Activated gamma-delta T cell (primary cell): ENCODE data around the gene KLHL3.

Experiments used
- DNase-seq: peaks from one replicate; lab custom pipeline; 2025; lab: John Stamatoyannopoulos, UW

The KLHL3 gene

DNA sequence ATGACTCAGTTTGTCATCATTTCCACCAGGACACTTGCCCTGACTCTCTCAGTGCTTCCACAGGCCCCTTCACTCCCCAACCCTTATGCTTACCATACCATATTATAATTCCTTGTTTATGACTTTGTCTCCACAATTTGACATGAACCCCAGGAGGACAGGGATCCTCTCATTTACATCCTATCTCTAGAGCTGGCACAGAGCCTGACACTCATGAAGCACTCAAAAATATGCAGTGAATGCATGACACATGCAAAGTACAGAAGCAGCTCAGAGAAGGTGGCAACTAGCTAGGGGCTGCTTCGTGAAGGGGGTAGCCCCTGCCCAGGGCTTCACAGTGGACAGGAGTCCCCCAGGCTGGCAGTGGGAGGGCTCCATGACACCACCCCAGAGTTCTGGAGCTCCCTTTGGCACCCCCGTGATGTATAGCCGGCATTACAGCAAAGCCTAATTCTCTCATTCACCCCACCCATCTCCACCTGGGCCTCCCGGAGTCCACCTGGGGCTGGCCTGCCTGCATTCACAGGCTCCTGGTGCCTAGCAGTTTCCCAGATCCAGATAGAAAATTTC is 124.8 kb downstream of the KLHL3 start:
- DNase-seq, result no peak

DNA sequence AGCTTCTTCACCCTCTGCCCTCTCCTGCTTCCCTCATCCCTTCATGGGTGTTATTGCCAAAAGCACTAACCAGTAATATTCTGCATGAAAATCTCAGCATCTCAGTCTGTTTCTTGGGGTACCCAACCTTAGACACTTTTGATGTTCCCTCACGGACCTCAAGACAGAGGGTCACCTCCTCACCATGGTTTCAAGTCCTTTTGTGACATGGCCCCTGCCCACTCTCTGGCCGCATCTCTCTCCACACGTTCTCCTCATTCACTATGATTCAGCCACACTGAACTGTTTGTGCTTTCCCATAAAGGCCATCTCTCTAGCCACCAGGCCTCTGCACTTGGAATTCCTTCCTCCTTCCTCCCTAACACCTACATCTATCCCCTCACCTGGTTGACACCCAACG is 125.3 kb downstream of the KLHL3 start:
- no peak for DNase-seq

DNA sequence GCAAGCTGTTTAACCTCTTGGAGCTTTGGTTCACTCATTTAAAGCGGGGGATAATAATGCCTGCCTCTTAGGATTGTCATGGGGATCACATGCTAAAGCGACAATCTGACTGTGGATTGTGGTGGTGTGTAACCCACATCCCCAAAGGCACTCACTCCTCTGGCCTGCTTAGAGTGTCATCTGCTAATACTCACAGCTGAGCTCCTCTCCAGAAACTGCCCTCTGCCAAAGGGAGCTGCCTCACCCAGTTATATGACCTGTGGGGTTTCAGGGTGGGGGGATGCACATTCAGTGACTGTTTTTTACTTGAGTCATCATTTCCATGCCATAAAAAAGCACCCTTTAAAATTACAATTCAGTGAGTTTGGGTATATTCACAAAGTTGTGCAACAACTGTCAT is 126.8 kb downstream of the KLHL3 start:
- no peak for DNase-seq

- DNase-seq, result no peak
These were observed 128.1 kb downstream of the KLHL3 start for GRCh38 chr5:137607771-137608170.

DNA sequence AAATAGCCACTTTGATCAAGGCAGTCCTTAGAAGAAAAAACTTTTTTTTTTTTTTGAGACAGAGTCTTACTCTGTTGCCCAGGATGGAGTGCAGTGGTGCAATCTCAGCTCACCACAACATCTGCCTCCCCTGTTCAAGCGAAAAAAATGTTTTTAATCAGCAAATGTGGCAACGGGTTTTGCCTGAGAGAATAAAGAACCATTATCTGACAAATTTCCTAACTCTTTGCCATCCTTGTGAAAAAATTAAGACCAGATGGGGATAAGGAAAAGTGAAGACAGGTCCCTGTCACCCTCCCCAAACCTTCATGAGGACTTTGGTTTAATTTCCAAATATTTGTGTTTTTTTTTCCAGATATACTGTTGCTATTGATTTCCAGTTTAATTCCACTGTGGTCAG is 129.5 kb downstream of the KLHL3 start:
- DNase-seq, result no peak

- no peak for DNase-seq
These were observed 130.5 kb downstream of the KLHL3 start for GRCh38 chr5:137605411-137605810.

DNA sequence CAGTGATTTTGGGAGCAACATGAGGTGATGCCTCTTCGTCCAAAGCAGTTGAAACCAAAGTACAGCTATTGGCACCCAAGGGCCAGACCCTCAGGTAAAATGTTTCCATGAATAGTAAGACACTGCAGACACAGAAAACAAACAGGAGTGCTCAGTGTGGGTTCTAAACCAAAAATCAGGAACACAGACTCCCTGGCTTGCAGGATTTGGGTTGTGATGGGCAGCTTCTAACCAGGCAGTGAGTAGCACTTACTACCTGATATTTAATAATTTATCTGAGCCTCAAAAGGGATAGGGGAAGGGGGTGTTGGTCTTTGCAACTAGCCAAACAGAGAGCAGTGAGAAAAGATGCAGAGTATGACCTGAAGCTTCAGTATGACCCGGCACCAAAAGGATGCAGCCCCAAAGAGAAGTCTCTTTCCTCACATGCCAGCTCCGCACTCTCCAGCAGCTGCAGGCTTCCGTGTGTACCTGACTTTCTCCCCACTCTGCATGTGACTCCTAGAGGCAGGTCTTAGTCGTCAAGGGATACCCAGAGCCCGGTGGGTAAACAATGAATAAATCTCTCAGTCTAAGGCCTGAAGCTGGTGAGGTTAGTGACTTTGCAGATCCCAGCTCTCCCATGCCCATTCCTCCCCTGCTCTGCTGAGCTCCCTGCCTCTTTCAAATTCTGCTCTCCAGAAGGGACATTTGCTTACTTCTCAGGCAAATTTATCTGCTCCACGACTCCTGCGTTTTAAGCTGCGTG is 131.4 kb downstream of the KLHL3 start:
- no peak for DNase-seq

GRCh38 chr5:137603891-137604290 is 132.0 kb downstream of the KLHL3 start:
- DNase-seq, result no peak

DNA sequence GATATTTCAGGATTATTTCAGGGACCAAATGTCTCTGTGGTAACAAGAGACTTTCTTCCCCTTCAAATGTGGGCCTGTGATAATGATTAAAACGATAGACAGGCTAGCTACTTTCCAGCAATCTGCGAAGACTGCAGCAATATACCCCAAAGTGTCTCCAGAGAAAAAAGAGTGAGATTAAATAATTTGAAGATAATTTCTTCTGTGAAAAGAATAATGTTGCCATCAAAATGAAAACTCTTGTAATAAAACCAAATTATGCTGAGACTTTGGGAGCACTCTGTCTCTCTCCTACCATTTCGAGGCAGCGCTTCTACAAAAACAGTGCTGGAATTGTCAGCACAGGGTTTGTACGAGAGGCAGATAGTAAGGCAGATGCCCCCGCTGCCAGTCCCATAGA is 132.5 kb downstream of the KLHL3 start:
- DNase-seq, result no peak

DNA sequence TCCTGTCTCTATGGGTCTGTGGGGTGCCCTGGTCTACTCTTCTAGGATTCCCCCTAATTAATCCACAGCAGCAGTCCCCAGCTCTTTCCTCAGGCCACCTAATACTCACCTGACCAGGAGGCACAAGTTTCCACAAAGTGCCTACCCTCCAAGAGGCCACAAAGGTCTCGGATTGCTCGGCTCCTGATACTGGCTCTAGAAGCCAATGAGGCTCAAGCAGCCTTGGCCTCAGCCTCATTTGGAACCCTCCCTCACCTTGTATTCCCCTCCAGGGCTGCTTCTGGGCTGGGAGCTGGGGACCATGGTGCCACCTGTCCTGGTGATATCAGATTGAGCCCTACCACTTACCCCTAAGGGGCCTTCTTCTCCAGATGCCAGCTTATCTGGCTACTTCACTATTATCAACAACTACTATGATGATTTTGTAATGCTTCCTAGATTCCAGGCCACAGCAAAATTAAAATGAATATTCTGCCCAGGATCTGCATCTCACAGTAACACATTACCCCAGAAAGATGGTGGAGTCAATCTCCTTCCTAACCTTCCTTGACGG is 133.1 kb downstream of the KLHL3 start:
- DNase-seq, result no peak

- no peak for DNase-seq
These were observed 135.0 kb downstream of the KLHL3 start for GRCh38 chr5:137600721-137601360.

- DNase-seq, result no peak
These were observed 136.4 kb downstream of the KLHL3 start for GRCh38 chr5:137599457-137599856.

DNA sequence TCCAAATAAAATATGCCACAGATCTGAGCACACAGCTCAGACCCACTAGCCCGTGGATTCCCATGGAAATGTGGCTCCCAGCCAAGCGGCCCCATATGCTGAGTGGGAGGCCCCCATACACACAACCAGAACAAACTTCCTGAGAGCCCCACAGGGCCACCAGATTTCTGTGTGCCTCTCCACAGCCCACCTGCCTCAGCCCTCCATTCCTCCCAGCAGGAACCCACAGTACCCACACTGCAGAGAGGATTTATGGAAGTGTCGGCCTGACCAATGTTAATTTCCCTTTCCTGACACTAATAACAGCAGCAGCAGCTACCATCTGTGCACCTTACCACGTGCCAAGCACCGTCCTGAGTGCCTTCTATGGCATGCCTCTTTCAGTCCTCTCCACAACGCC is 137.5 kb downstream of the KLHL3 start:
- no peak for DNase-seq

DNA sequence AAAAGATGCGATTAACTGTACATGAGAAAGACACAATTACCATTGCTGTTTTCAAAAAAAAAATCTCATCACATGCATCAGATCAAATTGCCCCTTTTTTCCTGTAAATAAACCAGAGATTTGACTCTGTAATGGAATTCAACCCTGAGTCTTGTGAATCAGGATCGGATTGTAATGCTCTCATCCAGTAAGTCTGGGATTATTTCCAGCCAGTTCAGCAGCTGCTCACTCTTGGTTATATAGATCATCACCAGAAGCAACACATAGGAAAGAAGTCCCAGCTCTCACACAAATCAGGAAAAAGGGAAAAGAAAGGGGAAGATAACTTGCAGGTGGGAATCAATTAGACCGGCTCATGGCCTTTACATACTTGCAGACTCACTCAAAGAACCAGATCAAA is 138.9 kb downstream of the KLHL3 start:
- DNase-seq, result no peak

DNA sequence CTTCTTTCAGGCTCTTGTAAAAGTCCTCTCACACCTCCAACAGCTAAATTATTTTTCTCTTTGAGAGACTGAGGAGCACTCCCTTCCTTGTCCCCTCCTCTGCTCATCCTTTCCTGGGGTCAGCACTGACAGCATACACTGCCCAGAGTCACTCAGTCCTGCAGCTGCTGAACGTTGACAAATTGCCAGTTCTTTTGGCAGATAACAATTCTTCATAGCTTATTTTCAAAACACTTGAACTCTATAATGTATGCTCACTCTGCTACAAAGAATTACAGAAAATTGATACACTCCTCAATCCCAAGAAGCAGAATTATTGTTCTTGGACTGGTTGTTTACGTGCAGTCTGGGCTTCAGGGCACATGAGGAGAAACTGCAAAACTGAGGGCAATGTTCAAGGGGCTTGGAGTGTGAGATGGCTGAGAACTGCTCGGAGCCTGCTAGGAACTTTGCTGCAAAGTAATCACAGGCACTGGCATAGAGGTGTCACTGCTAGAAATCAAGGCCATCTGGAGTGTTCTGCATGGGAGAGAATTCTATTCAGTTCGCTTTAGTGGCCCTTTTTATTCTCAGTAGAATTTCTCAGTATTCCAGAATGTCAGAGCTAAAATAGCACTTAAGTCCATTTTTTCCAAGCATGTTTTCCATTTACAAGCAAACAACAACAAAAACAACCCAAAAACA is 140.4 kb downstream of the KLHL3 start:
- DNase-seq, result no peak

DNA sequence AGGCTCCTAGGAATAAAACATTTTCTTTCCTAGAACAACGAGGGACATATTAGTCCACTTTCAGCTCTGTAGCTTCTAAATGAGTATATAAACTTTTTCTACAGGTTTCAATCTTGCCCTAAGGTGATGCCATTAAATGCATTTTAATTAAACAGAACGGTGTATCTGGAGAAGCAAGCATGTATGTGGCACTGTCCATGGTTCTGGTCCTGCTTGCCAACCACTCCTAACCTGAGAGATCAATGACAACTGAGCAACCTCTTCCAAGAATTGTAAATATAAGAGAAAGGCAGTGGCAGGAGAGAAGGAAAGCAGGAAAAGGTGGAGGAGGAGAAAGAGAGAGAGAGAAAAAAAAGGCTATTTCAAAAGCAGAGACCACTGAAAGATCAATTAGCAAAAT is 141.2 kb downstream of the KLHL3 start:
- DNase-seq, result no peak

GRCh38 chr5:137592317-137592716 is 143.6 kb downstream of the KLHL3 start:
- no peak for DNase-seq

- no peak for DNase-seq
These were observed 146.7 kb downstream of the KLHL3 start for GRCh38 chr5:137589185-137589584.

GRCh38 chr5:137587919-137588318 is 148.0 kb downstream of the KLHL3 start:
- DNase-seq, result no peak

DNA sequence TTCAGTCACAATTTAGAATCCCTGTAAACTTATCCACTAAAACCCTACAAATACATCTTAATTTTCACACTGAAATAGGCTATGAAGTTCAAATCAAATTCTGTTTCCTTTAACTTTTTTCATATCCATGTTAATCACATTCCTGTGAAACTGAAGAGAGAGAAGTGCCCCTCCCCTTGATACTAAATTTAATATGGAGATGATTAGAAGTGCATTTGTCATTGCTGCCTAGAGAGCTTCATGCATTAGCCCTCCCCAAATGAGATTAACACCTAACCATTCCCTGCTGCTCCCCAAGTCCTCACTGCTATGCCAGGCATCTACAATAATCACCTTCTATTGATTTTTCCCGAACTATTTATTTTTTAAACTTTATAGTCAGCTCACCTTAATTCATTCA is 151.6 kb downstream of the KLHL3 start:
- no peak for DNase-seq

DNA sequence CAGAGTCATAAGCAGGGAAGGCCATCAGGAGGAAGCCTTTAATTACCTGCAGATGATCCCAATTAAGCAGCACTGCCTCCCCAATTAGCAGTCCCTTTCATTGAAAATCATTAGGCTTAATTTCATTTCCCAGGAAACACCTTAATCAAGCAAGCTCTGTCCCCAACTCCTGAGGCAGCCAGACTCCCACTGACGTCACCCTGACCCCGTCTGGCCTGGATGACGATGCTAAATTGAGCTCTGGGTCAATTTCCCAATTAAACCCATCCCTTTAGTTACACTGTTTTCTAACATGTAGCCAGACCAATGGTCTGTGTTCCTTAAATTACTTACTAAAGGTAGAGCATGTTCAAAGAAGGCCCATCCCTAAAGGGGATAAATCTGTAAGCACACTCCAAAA is 152.8 kb downstream of the KLHL3 start:
- DNase-seq, result no peak

GRCh38 chr5:137582218-137582617 is 153.7 kb downstream of the KLHL3 start:
- DNase-seq, result no peak

GRCh38 chr5:137581776-137582175 is 154.1 kb downstream of the KLHL3 start:
- DNase-seq, result no peak
